Activated CD4-positive, alpha-beta T cell treated with anti-CD3 and anti-CD28 coated beads for 4 hours (primary cell): ENCODE data around the gene SCARF2.
"Not testable (repeated sequence)": the region's sequence is repeated elsewhere in the genome, so short reads cannot be mapped to it uniquely, and the experiment has no call there.

ENCODE experiments used
- DNase-seq, 2 donors: peaks; one replicate each; pipeline ENCODE4 v3.0.0-alpha.2; 2020

SCARF2 gene

DNA sequence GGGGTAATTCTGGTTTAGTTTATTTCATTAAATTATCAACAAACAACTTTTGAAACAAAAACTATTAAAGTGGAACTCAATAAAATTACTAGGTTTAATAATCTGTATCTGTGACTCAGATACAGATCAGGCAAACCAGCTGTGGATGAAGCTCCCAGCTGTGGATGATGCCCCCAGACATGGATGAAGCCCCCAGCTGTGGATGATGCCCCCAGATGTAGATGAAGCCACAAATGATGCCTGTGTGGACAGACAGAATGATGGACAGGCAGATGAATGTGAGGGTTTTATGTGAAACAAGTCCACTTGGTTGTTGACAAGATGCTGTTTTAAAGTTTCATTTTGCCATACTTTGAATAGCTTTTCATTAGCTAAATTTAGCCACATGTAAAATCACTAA is 49.4 kb downstream of the SCARF2 start:
- DNase-seq = no peak

DNA sequence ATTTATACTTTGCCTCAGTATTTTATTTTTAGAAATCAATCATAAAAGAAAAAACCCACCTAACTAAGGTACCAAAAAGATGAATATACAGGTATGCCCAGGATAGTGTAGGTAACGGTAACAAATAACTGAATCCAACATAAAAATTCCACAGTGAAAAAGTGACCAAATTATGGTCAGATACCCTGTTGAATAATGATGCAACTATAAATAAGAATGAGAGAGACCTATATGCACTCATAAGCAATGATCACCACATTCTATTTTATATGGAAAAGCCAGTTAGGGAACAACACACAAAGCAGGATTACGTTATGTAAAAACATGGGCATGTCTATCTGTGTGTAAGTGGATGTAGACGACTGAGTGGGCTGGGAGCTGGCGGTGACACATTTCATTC is 50.7 kb downstream of the SCARF2 start:
- DNase-seq = no peak

DNA sequence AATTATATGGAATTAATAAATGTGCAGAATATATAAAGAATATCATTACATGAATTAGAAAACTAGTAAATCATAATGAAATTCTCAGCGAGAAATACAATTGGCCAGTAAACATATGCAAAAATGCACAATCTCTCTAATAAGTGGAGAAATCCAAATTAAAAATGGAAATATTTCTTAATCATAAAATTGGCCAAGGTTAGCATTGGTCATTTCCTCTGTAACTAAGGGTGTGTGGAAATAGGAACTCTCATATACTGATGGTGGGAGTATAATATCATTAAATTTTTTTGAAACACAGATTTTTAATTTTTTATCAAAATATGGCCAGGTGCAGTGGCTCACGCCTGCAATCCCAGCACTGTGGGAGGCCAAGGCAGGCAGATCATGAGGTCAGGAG is 51.3 kb downstream of the SCARF2 start:
- no peak for DNase-seq

DNA sequence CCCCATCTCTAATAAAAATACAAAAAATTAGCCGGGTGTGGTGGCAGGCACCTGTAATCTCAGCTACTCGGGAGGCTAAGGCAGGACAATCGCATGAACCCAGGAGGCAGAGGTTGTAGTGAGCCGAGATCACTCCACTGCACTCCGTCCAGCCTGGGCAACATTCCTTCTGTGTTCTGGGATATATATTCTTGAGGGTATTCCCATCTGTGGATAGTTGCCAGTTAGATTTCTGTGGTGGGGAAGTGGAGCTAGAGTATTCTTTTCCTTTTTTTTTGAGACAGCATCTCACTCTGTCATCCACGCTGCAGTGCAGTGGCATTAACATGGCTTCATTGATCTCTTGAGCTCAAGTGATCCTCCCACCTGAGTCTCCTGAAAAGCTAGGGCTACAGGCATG is 52.8 kb downstream of the SCARF2 start:
- no peak for DNase-seq

DNA sequence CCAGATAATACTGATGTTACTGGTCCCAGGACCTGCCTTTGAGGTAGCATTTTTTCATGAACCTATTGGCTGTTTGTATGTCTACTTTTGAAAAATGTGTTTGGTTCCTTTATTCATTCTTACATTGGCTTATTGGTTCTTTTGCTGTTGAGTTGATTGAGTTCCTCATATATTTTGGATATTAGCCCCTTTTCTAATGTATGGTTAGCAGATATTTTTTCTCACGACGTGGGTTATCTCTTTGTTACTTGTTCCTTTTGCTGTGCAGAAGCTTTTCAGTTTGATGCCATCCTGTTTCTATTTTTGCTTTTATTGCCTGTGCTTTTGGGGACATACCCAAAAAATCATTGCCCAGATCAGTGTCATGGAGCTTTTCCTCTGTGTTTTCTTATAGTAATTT is 53.5 kb downstream of the SCARF2 start:
- no peak for DNase-seq

DNA sequence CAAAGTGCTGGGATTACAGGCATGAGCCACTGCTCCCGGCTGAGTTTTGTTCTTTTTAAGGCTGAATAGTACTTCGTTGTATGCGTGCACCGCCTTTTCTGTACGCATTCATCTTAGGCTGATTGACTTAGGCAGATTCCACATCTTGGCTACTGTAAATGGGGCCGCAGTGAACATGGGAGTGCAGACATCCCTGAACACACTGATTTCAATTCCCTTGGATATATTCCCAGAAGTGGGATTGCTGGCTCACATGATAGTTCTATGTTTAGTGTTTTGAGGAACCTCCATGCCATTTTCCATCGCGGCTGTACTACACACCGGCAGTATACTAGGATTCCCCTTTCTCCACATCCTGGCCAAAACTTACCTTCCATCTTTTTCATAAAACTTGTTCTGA is 54.1 kb downstream of the SCARF2 start:
- no peak for DNase-seq

DNA sequence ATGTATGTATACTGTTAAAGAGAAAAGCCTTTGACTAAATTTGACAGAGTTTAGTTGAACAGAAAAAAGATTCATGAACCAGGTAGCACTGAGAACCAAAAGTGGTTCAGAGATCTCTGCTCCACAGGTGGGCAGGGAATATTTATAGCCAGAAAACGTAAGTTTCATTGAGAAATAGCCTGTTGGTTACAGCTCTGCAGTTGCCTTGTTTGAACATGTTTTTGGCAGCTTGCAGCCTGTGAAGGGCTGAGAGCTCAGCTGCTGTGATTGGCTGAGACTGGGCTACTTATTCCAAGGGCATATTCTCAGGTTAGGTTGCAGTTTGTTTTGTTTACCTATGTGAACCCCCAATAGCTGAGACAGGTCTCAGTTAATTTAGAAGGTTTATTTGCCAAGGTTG is 57.1 kb downstream of the SCARF2 start:
- DNase-seq = no peak

DNA sequence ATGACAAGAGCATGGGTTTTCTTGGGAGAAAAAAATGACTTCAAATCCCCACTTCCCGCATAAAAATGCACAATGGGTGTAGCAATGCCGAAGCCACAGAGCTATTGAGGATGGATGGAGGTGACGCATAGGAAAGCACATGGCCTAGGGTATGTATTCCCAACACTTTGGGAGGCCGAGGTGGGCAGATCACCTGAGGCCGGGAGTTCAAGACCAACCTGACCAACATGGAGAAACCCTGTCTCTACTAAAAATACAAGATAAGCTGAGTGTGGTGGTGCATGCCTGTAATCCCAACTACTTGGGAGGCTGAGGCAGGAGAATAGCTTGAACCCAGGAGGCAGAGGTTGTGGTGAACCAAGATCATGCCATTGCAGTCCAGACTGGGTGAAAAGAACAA is 58.9 kb downstream of the SCARF2 start:
- not testable (repeated sequence) for DNase-seq

DNA sequence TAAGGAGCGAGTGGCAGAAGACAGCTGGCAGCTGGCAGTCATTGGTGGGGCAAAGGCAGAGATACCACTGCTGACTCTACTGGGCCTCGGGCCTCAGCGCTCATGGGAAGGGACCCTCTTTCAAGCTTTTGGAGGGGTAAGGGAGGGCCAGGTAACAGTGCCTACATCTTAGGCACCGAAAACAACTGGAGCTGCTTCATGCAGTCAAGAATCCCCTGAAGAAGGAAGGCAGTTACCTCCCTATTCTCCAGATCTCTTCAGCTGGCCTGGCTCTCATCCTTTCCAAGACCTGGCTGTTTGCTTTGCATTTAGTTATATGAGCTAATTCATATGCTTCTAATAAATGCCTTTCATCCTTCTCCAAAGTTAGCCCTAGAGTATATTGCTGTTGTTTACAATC is 59.5 kb downstream of the SCARF2 start:
- DNase-seq = no peak

DNA sequence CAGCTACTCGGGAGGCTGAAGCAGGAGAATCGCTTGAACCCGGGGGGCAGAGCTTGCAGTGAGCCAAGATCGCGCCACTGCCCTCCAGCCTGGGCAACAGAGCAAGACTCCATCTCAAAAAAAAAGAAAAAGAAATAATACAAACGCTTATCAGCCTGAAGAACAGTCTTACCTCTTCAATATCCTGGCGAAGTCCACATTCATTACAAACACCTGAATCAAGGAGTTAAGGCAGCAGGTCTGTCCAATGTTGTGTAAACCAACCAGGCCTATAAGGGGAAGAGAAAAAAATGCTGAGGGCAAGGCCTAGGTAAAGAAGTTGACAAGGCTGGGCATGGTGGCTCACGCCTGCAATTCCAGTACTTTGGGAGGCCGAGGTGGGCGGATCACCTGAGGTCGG is 60.6 kb downstream of the SCARF2 start:
- DNase-seq = not testable (repeated sequence)

DNA sequence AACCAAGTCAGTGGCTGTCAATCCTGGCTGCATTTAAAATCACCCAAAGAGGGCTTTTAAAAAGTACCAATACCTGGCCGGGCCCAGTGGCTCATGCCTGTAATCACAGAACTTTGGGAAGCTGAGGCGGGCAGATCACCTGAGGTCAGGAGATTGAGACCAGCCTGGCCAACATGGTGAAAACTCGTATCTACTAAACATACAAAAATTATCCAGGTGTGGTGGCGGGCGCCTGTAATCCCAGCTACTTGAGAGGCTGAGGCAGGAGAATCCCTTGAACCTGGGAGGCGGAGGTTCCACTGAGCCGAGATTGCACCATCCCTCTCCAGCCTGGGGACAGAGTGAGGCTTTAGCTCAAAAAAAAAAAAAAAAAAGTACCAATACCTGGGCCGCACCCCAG is 61.3 kb downstream of the SCARF2 start:
- DNase-seq = not testable (repeated sequence)
